ENCODE data around the gene MUC12. TPM values are rescaled to one million over a fixed set of nuclear protein-coding genes. Genes with fewer than 3 reads are reported as not detected.

Gene MUC12
- total RNA-seq, 4 donors from 2014 or later, result 0.11 TPM; not detected in 3

DNA sequence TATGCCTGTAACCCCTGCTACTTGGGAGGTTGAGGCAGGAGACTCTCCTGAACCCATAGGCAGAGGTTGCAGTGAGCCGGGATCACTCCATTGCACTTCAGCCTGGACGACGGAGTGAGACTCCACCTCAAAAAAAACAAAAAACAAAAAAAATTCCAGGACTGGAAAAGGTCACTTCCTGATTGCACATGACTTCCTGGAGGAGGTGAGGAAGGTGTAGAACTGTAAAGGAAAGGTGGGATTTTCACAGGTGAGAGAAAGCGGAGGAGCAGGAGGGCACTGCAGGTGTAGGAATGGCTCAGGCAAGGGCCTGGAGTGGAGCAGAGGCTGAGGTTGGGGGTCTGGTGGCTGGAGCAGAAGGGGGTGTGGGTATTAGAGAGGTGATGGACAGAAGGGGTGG, 23.3 kb upstream of the MUC12 start:
- H3K27ac ChIP-seq, result no peak overlapping the region
- H3K36me3 ChIP-seq, result no peaks in the 10 kb centered on the region
- no peak for TF ChIP-seq CTCF (IDR thresholded peaks at IDR 0.05)
- H3K4me3 ChIP-seq, result no peak overlapping the region
- H3K27me3 ChIP-seq, result peaks cover 0 to 64% (median 2%) of the 10 kb centered on the region in 4 donors
- 92 to 96% methylated on average over 4 of the region's 4 CpGs for WGBS, 2 donors
- intact Hi-C loops (cut with DNase I), result no loop called here
- H3K9me3 ChIP-seq, result no peaks in the 10 kb centered on the region
- DNase-seq, result no peak
- H3K4me1 ChIP-seq, result peaks cover 0 to 13% (median 0%) of the 10 kb centered on the region in 3 donors

DNA sequence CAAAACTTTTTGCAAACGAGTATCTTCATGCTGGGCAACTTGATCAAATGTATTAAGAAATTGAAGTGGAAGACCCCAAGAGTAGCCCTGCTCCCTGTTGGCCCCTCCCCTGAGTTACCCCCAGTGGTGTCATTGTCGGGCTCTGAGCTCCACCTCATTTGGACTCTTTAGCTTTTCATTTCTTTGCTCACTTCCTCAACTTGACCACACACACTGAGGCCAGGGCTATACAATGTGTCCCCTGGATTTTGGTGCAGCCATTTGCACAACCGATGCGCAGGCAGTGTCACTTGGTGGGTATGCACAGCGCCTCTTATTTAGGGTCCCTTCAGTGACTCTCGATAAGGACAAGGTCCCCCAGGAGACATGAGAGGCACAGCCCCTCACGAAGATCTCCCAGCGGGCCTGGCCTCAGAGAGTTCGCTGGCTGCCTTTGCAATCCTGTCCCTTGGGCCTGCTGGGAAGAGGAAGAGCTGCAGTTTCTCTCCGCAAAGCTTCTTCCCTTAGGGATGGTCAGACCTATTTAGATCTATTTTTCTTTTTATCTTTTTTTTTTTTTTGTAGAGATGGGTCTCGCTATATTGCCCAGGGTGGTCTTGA, 22.5 kb upstream of the MUC12 start:
- Histone ChIP-seq H3K4me3 (no peak overlapping the region), H3K27ac (no peak overlapping the region), H3K9me3 (no peaks in the 10 kb centered on the region), H3K36me3 (no peaks in the 10 kb centered on the region), H3K4me1 (peaks cover 0 to 13% (median 0%) of the 10 kb centered on the region in 3 donors), H3K27me3 (peaks cover 0 to 72% (median 2%) of the 10 kb centered on the region in 4 donors)
- DNase-seq, result no peak
- TF ChIP-seq CTCF (IDR thresholded peaks at IDR 0.05) (no peak), POLR2A (IDR thresholded peaks at IDR 0.05) (no peak)
- intact Hi-C loops (cut with DNase I), result no loop called here
- 79 to 80% methylated on average over 8 to 11 of the region's 11 CpGs for WGBS, 2 donors

GRCh38 chr7:100947792-100948191, 21.6 kb upstream of the MUC12 start:
- Histone ChIP-seq H3K4me1 (peaks cover 0 to 6% (median 0%) of the 10 kb centered on the region in 3 donors), H3K36me3 (no peaks in the 10 kb centered on the region), H3K27ac (no peak overlapping the region), H3K9me3 (no peaks in the 10 kb centered on the region), H3K27me3 (peaks cover 0 to 81% (median 2%) of the 10 kb centered on the region in 4 donors), H3K4me3 (no peak overlapping the region)
- TF ChIP-seq CTCF (IDR thresholded peaks at IDR 0.05) (no peak), POLR2A (IDR thresholded peaks at IDR 0.05) (no peak)
- no peak for DNase-seq
- intact Hi-C loops (cut with DNase I), result no loop called here
- 67 to 68% methylated on average over 3 to 5 of the region's 5 CpGs for WGBS, 2 donors

- Histone ChIP-seq H3K27ac (no peak within 1 kb of the TSS), H3K4me1 (peaks cover 0 to 4% (median 0%) of the 10 kb centered on the region in 3 donors), H3K4me3 (no peak within 1 kb of the TSS), H3K27me3 (peaks cover 0 to 84% (median 2%) of the 10 kb centered on the region in 4 donors), H3K9me3 (no peaks in the 10 kb centered on the region), H3K36me3 (no peaks in the 10 kb centered on the region)
- DNase-seq, result no peak
- intact Hi-C loops (cut with DNase I), result no loop called here
- TF ChIP-seq CTCF (IDR thresholded peaks at IDR 0.05) (no peak), POLR2A (IDR thresholded peaks at IDR 0.05) (no peak)
- WGBS, 2 donors, result 22 to 28% methylated on average over 14 to 16 of the region's 24 CpGs
Observed at GRCh38 chr7:100949227-100949932, 20.0 kb upstream of the MUC12 start, which contains the start of gene MUC3A. Gene MUC3A, plus strand, starts transcription at chr7:100949534. Its CDS starts 91 bp downstream, at chr7:100949625.

- DNase-seq, result no peak
- peaks cover 0 to 4% (median 0%) of the 10 kb centered on the region in 3 donors for H3K4me1 ChIP-seq
- no peaks in the 10 kb centered on the region for H3K9me3 ChIP-seq
- no peak overlapping the region for H3K4me3 ChIP-seq
- H3K27ac ChIP-seq, result no peak overlapping the region
- TF ChIP-seq CTCF (IDR thresholded peaks at IDR 0.05) (no peak), POLR2A (IDR thresholded peaks at IDR 0.05) (no peak)
- intact Hi-C loops (cut with DNase I), result no loop called here
- no peaks in the 10 kb centered on the region for H3K36me3 ChIP-seq
- WGBS, 2 donors, result 46 to 49% methylated on average over 14 to 15 of the region's 15 CpGs
- peaks cover 0 to 84% (median 2%) of the 10 kb centered on the region in 4 donors for H3K27me3 ChIP-seq
Observed at GRCh38 chr7:100949933-100950443, 19.4 kb upstream of the MUC12 start.

Data from esophagus squamous epithelium (tissue), 5 donors.